Memory B cell (primary cell): ENCODE data around the gene AKT1S1.

Source experiments
- ATAC-seq: fragments of 150-1000 bp; cut with Tn5 transposase; 2 replicates; pipeline ENCODE4 v1.10.0; 2021; ENCODE audit warnings: low read depth, mild to moderate bottlenecking, moderate library complexity
- DNase-seq, 2 donors: peaks; one replicate each; pipeline ENCODE4 v3.0.0; 2022; ENCODE audit warnings: low spot score in 2 of 2
- H3K27ac Mint-ChIP-seq: one replicate; pipeline ENCODE4 v1.8.0; 2022; ENCODE audit warnings: mild to moderate bottlenecking, moderate library complexity, mixed read lengths
- H3K27me3 Mint-ChIP-seq: one replicate; pipeline ENCODE4 v1.8.0; 2022; ENCODE audit warnings: mixed read lengths
- H3K36me3 Mint-ChIP-seq: one replicate; pipeline ENCODE4 v1.8.0; 2022; ENCODE audit warnings: mild to moderate bottlenecking, mixed read lengths
- H3K4me1 Mint-ChIP-seq: one replicate; pipeline ENCODE4 v1.8.0; 2022; ENCODE audit warnings: mixed read lengths
- H3K4me3 Mint-ChIP-seq: one replicate; pipeline ENCODE4 v1.8.0; 2022; ENCODE audit warnings: mild to moderate bottlenecking, moderate library complexity, mixed read lengths
- H3K9me3 Mint-ChIP-seq: one replicate; pipeline ENCODE4 v1.8.0; 2022; ENCODE audit warnings: mixed read lengths

The AKT1S1 gene

GRCh38 chr19:49881672-49882394, 4.7 kb upstream of the AKT1S1 start:
- DNase-seq, result no peak
- Mint-ChIP-seq H3K4me1 (peaks cover 12% of the 10 kb centered on the region), H3K27ac (no peak overlapping the region), H3K27me3 (no peaks in the 10 kb centered on the region), H3K4me3 (no peak overlapping the region), H3K36me3 (peaks cover 28% of the 10 kb centered on the region), H3K9me3 (no peaks in the 10 kb centered on the region)
- ATAC-seq, result no peak

- ATAC-seq (no peak), DNase-seq (no peak)
- no peaks in the 10 kb centered on the region for H3K9me3 Mint-ChIP-seq
- no peaks in the 10 kb centered on the region for H3K27me3 Mint-ChIP-seq
- peaks cover 12% of the 10 kb centered on the region for H3K4me1 Mint-ChIP-seq
- H3K36me3 Mint-ChIP-seq, result peaks cover 28% of the 10 kb centered on the region
- H3K4me3 Mint-ChIP-seq, result no peak overlapping the region
- H3K27ac Mint-ChIP-seq, result no peak overlapping the region
These were observed 4.0 kb upstream of the AKT1S1 start for GRCh38 chr19:49881186-49881585.

GRCh38 chr19:49880162-49880869, 3.2 kb upstream of the AKT1S1 start:
- H3K4me1 Mint-ChIP-seq, result peaks cover 17% of the 10 kb centered on the region
- H3K27ac Mint-ChIP-seq, result no peak overlapping the region
- no peak overlapping the region for H3K4me3 Mint-ChIP-seq
- no peaks in the 10 kb centered on the region for H3K9me3 Mint-ChIP-seq
- H3K27me3 Mint-ChIP-seq, result no peaks in the 10 kb centered on the region
- DNase-seq (no peak), ATAC-seq (no peak)
- peaks cover 26% of the 10 kb centered on the region for H3K36me3 Mint-ChIP-seq

GRCh38 chr19:49879243-49879963, 2.2 kb upstream of the AKT1S1 start:
- Mint-ChIP-seq H3K4me1 (peaks cover 18% of the 10 kb centered on the region), H3K27ac (no peak overlapping the region), H3K9me3 (no peaks in the 10 kb centered on the region), H3K4me3 (no peak overlapping the region), H3K27me3 (no peaks in the 10 kb centered on the region), H3K36me3 (peaks cover 21% of the 10 kb centered on the region)
- DNase-seq (no peak), ATAC-seq (no peak)

GRCh38 chr19:49878744-49879070, 1.6 kb upstream of the AKT1S1 start:
- Mint-ChIP-seq H3K36me3 (peaks cover 19% of the 10 kb centered on the region), H3K27ac (no peak overlapping the region)
- no peak for DNase-seq

GRCh38 chr19:49877879-49878743, 956 bp upstream of the AKT1S1 start:
- no peaks in the 10 kb centered on the region for H3K9me3 Mint-ChIP-seq
- no peak overlapping the region for H3K4me3 Mint-ChIP-seq
- no peak overlapping the region for H3K27ac Mint-ChIP-seq
- ATAC-seq (peak; percentile 58), DNase-seq (peak in 1 of 2 donors; percentile 97)
- peaks cover 18% of the 10 kb centered on the region for H3K4me1 Mint-ChIP-seq
- no peaks in the 10 kb centered on the region for H3K27me3 Mint-ChIP-seq
- H3K36me3 Mint-ChIP-seq, result peaks cover 13% of the 10 kb centered on the region

More at GRCh38 chr19:49878744-49879070, 1.6 kb upstream of the AKT1S1 start:
- Mint-ChIP-seq H3K4me1 (peaks cover 18% of the 10 kb centered on the region), H3K9me3 (no peaks in the 10 kb centered on the region), H3K4me3 (no peak overlapping the region), H3K27me3 (no peaks in the 10 kb centered on the region)
- ATAC-seq, result no peak

GRCh38 chr19:49876422-49877019, 634 bp downstream of the AKT1S1 start:
- H3K27me3 Mint-ChIP-seq, result no peaks in the 10 kb centered on the region
- H3K9me3 Mint-ChIP-seq, result no peaks in the 10 kb centered on the region
- DNase-seq, result peak; percentile 94 to 99
- no peak overlapping the region for H3K4me3 Mint-ChIP-seq
- ATAC-seq, result peak; percentile 59
- H3K27ac Mint-ChIP-seq, result no peak overlapping the region
- peaks cover 18% of the 10 kb centered on the region for H3K4me1 Mint-ChIP-seq
- peaks cover 6% of the 10 kb centered on the region for H3K36me3 Mint-ChIP-seq

GRCh38 chr19:49875857-49876421, 1.2 kb downstream of the AKT1S1 start:
- Mint-ChIP-seq H3K4me1 (peaks cover 18% of the 10 kb centered on the region), H3K27ac (no peak overlapping the region), H3K36me3 (peaks cover 5% of the 10 kb centered on the region), H3K4me3 (no peak overlapping the region), H3K9me3 (no peaks in the 10 kb centered on the region), H3K27me3 (no peaks in the 10 kb centered on the region)
- no peak for ATAC-seq
- peak; percentile 41 to 64 for DNase-seq

- Mint-ChIP-seq H3K4me1 (peaks cover 19% of the 10 kb centered on the region), H3K27ac (no peak overlapping the region), H3K4me3 (no peak overlapping the region), H3K27me3 (no peaks in the 10 kb centered on the region), H3K9me3 (no peaks in the 10 kb centered on the region), H3K36me3 (peaks cover 5% of the 10 kb centered on the region)
- DNase-seq (no peak), ATAC-seq (no peak)
These were observed 2.0 kb downstream of the AKT1S1 start for GRCh38 chr19:49875177-49875576.

- DNase-seq (no peak), ATAC-seq (no peak)
- H3K36me3 Mint-ChIP-seq, result peaks cover 5% of the 10 kb centered on the region
- no peak overlapping the region for H3K4me3 Mint-ChIP-seq
- H3K27me3 Mint-ChIP-seq, result no peaks in the 10 kb centered on the region
- H3K9me3 Mint-ChIP-seq, result no peaks in the 10 kb centered on the region
- H3K27ac Mint-ChIP-seq, result no peak overlapping the region
- H3K4me1 Mint-ChIP-seq, result peaks cover 21% of the 10 kb centered on the region
These were observed 2.5 kb downstream of the AKT1S1 start for GRCh38 chr19:49874503-49875157.

GRCh38 chr19:49873834-49874233, 3.3 kb downstream of the AKT1S1 start:
- Mint-ChIP-seq H3K27ac (no peak overlapping the region), H3K36me3 (no peaks in the 10 kb centered on the region), H3K9me3 (no peaks in the 10 kb centered on the region), H3K27me3 (no peaks in the 10 kb centered on the region), H3K4me3 (no peak overlapping the region), H3K4me1 (peaks cover 17% of the 10 kb centered on the region)
- ATAC-seq (no peak), DNase-seq (no peak)

- Mint-ChIP-seq H3K27ac (no peak overlapping the region), H3K9me3 (no peaks in the 10 kb centered on the region), H3K27me3 (no peaks in the 10 kb centered on the region), H3K4me3 (no peak overlapping the region), H3K36me3 (no peaks in the 10 kb centered on the region), H3K4me1 (peaks cover 12% of the 10 kb centered on the region)
- DNase-seq (no peak), ATAC-seq (no peak)
These were observed 4.0 kb downstream of the AKT1S1 start for GRCh38 chr19:49873129-49873521.
